T-helper 9 cell (primary cell): Measurements from ENCODE around the gene ST8SIA2.
"Not testable (repeated sequence)": the region's sequence is repeated elsewhere in the genome, so short reads cannot be mapped to it uniquely, and the experiment has no call there.

Experiments
- DNase-seq: peaks from one replicate; pipeline ENCODE4 v3.0.0-alpha.2; 2020

ST8SIA2 gene

GRCh38 chr15:92444631-92445030, 51.0 kb downstream of the ST8SIA2 start:
- no peak for DNase-seq

GRCh38 chr15:92448370-92448769, 54.7 kb downstream of the ST8SIA2 start:
- DNase-seq = no peak

DNA sequence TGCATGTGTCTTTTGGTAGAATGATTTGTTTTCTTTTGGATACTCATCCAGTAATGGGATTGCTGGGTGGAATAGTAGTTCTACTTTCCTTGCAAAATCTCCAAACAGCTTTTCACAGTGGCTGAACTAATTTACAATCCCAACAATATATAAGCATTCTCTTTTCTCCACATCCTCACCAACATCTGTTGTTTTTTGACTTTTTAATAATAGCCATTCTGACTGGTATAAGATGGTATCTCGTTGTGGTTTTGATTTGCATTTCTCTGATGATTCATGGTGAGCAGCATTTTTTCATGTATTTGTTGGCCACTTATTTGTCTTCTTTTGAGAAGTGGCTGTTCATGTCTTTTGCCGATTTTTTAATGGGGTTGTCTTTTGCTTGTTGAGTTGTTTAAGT, 55.8 kb downstream of the ST8SIA2 start:
- no peak for DNase-seq

GRCh38 chr15:92451225-92451825, 57.6 kb downstream of the ST8SIA2 start:
- no peak for DNase-seq

DNA sequence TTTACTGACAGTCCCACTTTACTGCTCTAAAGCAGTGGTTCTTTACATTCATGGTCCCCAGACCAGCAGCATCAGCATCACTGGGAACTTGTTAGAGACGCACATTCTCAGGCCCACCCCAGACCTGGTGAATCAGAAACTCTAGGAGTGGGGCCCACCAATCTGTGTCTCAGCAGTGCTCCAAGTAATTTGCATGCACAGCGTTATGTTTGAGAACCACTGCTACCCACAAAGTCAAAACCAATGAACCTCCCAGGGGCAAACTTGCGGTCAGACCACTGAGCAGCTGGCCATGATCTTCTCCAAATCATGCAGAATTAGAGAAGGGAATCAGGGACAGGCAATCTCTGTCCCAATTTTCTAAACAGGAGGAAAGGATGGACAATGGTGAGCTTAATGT, 58.5 kb downstream of the ST8SIA2 start:
- DNase-seq = no peak

- no peak for DNase-seq
Observed at GRCh38 chr15:92453607-92454006, 59.9 kb downstream of the ST8SIA2 start.

DNA sequence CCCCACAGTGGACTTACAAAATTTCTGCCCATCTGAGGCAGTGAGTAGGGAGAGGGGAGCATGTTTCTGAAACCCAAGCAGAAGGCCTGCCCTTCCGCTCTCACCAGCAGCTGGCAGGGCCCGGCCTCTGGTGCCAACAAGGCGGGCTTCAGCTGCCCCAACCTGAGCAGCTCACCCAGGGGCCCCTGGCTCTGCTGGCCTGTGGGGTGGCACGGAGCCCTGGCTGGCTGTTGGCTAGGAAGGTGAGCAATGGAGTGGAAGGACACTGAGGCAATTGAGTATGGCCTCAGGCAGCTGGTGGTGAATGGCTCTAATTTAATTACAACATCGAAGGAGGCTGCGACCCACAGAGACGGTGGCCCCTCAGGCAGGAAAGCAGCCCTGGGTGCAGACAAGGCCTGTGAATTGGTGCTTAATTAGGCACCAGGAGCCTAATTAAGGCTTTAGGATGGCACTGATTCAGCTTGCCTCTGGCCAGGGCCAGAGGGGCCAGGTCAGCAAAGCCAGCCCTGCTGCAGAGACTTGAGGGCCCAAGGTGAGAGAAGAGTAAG, 60.9 kb downstream of the ST8SIA2 start:
- no peak for DNase-seq

DNA sequence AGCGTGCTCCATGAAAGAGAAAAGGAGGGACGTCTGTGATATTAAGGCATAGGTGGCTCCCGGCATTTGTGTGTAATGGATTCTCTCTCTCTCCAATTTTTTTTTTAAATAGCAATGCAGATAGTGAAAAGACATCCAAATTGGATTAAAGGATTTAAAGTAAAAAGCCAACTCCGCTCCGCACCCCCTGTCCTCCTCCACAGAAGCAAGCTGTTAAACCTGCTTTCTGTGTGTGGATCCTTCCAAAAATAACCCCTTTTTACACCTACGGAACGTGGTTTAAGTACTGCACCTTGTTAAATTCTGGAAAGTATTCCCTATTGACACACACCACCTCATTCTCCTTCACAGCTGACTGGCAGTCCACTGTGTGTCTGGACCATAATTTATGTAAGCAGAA, 61.6 kb downstream of the ST8SIA2 start:
- no peak for DNase-seq

- DNase-seq = no peak
Observed at GRCh38 chr15:92457471-92458041, 63.9 kb downstream of the ST8SIA2 start.

- no peak for DNase-seq
Observed at GRCh38 chr15:92460023-92460422, 66.3 kb downstream of the ST8SIA2 start.

DNA sequence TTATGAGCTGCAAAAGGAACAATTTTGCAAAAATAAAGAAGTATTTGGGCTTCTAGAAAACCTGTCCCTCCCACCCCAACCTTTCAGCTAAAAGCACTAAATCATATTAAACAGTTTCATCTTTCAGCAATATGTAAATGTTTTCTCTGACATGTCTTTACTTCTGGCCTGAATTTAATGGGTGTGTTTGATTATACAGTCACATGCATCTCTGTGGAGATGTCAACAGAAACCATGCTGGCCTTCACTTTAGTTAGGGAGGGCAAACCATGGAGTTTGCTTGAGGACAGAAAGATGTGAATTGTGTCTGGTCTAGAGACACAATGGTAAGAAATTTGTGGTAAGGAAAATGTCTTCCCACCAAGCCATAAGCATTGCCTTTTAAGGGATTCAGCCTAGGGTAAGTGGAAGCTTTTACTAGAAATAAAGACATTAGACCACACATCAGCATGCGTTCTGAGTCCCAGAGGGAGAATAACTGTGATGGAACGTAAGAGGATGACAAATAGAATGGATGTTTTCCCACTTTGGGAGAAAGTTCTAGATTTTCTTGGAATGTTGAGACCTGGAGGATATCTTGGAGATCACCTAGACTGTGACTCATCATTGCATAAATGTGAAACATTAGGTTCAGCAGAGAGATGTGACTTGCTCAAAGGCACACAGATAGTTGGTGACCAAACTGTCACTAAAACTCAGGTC, 68.9 kb downstream of the ST8SIA2 start:
- no peak for DNase-seq

GRCh38 chr15:92463352-92463751, 69.7 kb downstream of the ST8SIA2 start:
- DNase-seq = no peak

- DNase-seq = no peak
Observed at GRCh38 chr15:92463826-92464225, 70.1 kb downstream of the ST8SIA2 start.

DNA sequence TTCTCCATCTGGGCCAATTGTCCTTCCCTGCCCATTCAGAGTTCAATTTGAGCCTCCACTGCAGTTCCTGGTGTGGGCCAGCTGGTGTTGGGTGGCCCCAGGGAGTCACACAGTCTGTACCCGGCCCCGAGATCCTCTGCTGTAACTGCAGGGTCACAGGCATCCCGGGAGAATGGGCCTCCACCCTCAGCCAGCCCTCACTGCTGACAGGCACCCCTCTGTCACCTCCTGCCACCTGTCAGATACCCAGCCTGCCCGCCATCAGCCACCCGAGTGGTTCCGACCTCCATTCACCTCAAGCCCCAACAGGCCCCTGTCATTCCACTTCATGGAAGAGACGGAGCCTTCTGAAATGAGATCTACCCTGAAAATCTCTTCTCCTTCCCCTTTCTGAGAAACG, 73.2 kb downstream of the ST8SIA2 start:
- DNase-seq = no peak

- DNase-seq = no peak
Observed at GRCh38 chr15:92467245-92467644, 73.6 kb downstream of the ST8SIA2 start.

DNA sequence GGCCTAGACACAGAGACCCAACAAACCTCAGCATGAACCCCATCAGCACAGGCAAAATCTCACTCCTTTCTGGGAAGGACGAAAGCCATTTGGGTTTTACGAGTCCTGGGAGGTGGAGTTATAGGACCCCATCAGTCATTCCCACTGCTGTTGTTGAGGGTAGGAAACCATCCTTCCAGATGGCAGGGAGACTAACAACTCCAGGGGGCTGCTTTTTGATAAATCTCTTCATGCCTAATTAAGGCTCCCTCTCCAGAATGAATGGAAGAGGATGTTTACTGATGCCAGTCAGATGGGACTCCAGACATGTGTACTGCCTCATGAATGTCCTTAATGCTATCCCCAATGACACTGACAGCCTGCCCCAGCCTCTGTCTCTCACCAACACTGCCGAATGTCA, 75.3 kb downstream of the ST8SIA2 start:
- DNase-seq = no peak

GRCh38 chr15:92471288-92471687, 77.6 kb downstream of the ST8SIA2 start:
- DNase-seq = no peak

GRCh38 chr15:92473756-92474155, 80.1 kb downstream of the ST8SIA2 start:
- DNase-seq = no peak

DNA sequence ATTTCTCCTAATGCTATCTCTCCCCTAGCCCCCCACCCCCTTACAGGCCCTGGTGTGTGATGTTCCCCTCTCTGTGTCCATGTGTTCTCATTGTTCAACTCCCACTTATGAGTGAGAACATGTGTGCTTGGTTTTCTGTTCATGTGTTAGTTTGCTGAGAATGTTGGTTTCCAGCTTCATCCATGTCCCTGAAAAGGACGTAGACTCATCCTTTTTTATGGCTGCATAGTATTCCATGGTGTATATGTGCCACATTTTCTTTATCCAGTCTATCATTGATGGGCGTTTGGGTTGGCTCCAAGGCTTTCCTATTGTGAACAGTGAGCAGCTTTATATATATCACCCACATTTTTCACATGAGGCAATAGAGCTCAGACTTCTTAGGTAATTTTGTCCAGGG, 86.0 kb downstream of the ST8SIA2 start:
- not testable (repeated sequence) for DNase-seq

- no peak for DNase-seq
Observed at GRCh38 chr15:92480361-92480760, 86.7 kb downstream of the ST8SIA2 start.

GRCh38 chr15:92485441-92485840, 91.8 kb downstream of the ST8SIA2 start:
- no peak for DNase-seq

DNA sequence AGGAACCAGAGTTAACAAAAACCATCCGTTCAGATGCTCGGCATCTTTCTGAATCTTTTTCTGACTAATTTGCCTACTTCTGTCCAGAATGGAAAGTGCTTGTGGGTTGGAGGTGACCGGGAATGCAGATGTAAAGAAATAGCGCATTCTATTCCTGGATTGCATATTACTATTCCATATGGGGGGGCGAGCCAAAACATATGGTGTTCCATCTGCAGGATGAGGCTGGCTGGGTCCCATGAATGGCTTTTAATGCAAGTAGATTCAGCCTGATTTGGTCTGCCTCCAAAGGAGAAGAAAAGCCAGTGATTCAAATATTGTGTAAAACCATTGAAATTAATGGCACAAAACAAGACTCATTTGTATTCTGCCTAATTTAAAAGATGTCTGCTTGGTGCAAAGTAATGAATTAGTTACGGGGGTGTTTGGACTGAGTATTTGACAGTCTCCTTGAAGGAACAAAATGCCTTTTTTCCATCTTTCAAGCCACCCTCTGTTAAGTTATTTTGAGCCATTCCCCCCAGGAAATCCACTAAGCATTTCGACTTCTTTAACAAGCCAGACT, 99.0 kb downstream of the ST8SIA2 start:
- DNase-seq = no peak

- DNase-seq = no peak
Observed at GRCh38 chr15:92494806-92495336, 101.2 kb downstream of the ST8SIA2 start.

GRCh38 chr15:92495446-92495845, 101.8 kb downstream of the ST8SIA2 start:
- DNase-seq = no peak
